Effector memory CD4-positive, alpha-beta T cell (primary cell): Measurements from ENCODE around the gene LRG1.
"Not testable (repeated sequence)": the region's sequence is repeated elsewhere in the genome, so short reads cannot be mapped to it uniquely, and the experiment has no call there.

ENCODE experiments used
- DNase-seq, 3 donors: peaks; one replicate each; pipeline ENCODE4 v3.0.0-alpha.2; 2020
- H3K27ac ChIP-seq: 2 replicates; pipeline ENCODE4 v1.7.0; 2013; ENCODE audit warnings: mild to moderate bottlenecking, low read length, moderate library complexity; ENCODE audit not compliant: insufficient read depth, poor library complexity, severe bottlenecking
- H3K27me3 ChIP-seq: replicated peaks from 2 replicates; pipeline ENCODE4 v1.7.0; 2013; ENCODE audit warnings: mild to moderate bottlenecking, low read length; ENCODE audit not compliant: insufficient read depth, control insufficient read depth, poor library complexity, severe bottlenecking
- H3K36me3 ChIP-seq: 2 replicates; pipeline ENCODE4 v1.7.0; 2013; ENCODE audit warnings: mild to moderate bottlenecking, low read length, moderate library complexity; ENCODE audit not compliant: control insufficient read depth, insufficient read depth
- H3K4me1 ChIP-seq: 2 replicates; pipeline ENCODE4 v1.7.0; 2013; ENCODE audit warnings: low read length, mild to moderate bottlenecking; ENCODE audit not compliant: control insufficient read depth, insufficient read depth, poor library complexity, severe bottlenecking
- H3K4me3 ChIP-seq: 2 replicates; pipeline ENCODE4 v1.7.0; 2013; ENCODE audit warnings: low read length, low read depth, mild to moderate bottlenecking; ENCODE audit not compliant: insufficient read depth, poor library complexity, severe bottlenecking
- H3K9me3 ChIP-seq: 2 replicates; pipeline ENCODE4 v1.7.0; 2013; ENCODE audit warnings: mild to moderate bottlenecking, low read length, moderate library complexity; ENCODE audit not compliant: control insufficient read depth

Gene LRG1

DNA sequence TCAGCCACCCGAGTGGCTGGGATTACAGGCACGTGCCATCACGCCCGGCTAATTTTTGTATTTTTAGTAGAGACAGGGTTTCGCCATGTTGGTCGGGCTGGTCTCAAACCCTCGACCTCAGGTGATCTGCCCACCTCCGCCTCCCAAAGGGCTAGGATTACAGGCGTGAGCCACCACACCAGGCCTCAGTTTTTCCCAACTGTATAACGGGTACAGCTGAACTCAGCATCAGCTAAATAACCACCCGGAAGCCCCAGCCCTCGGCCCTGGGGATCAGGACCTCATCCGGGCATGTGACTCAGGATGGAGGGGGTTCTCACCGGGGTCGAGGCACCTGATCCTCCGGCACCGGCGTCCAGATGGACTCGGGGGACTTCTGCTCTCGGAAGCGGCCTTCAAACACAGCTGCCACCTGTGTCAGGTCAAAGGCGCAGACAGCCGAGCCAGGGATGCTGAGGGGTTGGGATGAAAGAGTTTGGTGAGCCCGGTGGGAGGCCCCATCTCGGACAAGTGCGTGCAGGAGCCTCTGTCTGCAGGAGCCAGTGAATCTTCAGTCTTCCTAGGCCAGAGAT, 10.7 kb upstream of the LRG1 start:
- Histone ChIP-seq H3K9me3 (no peaks in the 10 kb centered on the region), H3K4me3 (no peak overlapping the region), H3K4me1 (no peaks in the 10 kb centered on the region), H3K27ac (no peak overlapping the region), H3K27me3 (no peaks in the 10 kb centered on the region), H3K36me3 (no peaks in the 10 kb centered on the region)
- DNase-seq, result no peak

GRCh38 chr19:4550018-4550417, 10.2 kb upstream of the LRG1 start:
- H3K4me1 ChIP-seq, result no peaks in the 10 kb centered on the region
- no peak for DNase-seq
- H3K27me3 ChIP-seq, result no peaks in the 10 kb centered on the region
- H3K36me3 ChIP-seq, result no peaks in the 10 kb centered on the region
- H3K4me3 ChIP-seq, result no peak overlapping the region
- H3K9me3 ChIP-seq, result no peaks in the 10 kb centered on the region
- H3K27ac ChIP-seq, result no peak overlapping the region

DNA sequence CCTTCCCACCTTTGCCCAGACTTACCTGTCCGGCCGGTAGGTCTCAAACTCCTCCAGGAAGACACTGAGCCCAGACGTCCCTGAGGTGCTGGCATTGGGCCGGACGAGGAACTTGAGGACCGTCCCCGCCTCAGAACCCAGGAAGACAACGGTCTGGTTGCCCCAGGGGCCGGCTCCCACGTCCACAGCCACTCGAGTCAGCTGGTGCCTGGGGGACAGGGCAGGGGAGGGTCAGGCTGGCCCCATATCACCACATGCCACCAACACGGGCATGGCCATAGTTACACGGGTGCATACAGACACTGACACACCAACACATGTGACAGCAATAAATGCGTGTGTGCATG, 8.4 kb upstream of the LRG1 start:
- Histone ChIP-seq H3K4me3 (no peak overlapping the region), H3K27me3 (no peaks in the 10 kb centered on the region), H3K27ac (no peak overlapping the region), H3K36me3 (no peaks in the 10 kb centered on the region), H3K4me1 (no peaks in the 10 kb centered on the region), H3K9me3 (no peaks in the 10 kb centered on the region)
- no peak for DNase-seq

DNA sequence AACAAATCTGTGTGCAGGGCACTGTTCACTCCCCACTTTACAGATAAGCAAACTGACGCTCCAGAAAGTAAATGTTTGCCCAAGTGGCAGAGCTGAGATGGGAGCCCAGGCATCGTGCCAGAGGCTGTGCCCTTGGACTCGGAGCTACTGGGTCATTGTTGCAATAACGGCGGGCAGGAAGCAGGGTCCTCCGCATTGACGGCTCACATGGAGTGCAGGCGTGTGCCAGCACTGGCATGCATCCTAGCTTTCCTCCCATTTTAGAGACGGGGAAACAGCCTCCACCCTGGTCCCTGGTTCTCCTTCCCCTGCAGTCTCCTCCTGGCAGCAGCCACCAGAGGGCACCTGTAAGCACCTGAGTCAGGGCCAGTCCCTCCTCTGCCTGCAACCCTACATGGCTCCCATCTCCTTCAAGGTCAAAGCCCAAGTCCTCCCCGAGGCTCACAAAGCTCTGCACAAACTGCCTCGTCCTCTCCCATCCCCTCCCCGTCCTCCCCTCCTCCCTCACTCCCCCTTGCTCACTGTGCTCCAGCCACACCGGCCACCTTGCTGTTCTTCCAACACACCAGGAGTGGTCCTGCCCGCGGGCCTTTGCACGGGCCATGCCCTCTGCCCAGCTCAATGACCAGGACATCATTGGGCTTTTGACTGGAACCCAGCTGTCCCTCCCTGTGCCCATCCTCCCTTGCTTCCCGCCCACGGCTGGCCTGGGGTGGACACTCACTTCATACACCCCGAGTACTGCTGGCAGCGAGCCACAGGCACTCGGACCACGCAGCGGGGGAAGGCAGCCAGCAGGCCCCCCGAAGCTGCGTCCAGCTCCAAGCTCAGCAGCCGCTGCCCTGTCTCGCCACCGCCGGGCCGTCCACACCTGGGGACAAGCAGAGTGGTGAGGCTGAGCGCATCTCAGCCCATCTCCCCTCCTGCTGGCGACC, 7.7 kb upstream of the LRG1 start:
- Histone ChIP-seq H3K4me1 (no peaks in the 10 kb centered on the region), H3K4me3 (no peak overlapping the region), H3K9me3 (no peaks in the 10 kb centered on the region), H3K27ac (no peak overlapping the region), H3K36me3 (no peaks in the 10 kb centered on the region), H3K27me3 (no peaks in the 10 kb centered on the region)
- DNase-seq, result no peak

- no peaks in the 10 kb centered on the region for H3K27me3 ChIP-seq
- DNase-seq, result no peak
- no peaks in the 10 kb centered on the region for H3K9me3 ChIP-seq
- no peaks in the 10 kb centered on the region for H3K36me3 ChIP-seq
- H3K4me1 ChIP-seq, result no peaks in the 10 kb centered on the region
- no peak overlapping the region for H3K27ac ChIP-seq
- H3K4me3 ChIP-seq, result no peak overlapping the region
Observed at GRCh38 chr19:4543842-4544647, 4.2 kb upstream of the LRG1 start.

DNA sequence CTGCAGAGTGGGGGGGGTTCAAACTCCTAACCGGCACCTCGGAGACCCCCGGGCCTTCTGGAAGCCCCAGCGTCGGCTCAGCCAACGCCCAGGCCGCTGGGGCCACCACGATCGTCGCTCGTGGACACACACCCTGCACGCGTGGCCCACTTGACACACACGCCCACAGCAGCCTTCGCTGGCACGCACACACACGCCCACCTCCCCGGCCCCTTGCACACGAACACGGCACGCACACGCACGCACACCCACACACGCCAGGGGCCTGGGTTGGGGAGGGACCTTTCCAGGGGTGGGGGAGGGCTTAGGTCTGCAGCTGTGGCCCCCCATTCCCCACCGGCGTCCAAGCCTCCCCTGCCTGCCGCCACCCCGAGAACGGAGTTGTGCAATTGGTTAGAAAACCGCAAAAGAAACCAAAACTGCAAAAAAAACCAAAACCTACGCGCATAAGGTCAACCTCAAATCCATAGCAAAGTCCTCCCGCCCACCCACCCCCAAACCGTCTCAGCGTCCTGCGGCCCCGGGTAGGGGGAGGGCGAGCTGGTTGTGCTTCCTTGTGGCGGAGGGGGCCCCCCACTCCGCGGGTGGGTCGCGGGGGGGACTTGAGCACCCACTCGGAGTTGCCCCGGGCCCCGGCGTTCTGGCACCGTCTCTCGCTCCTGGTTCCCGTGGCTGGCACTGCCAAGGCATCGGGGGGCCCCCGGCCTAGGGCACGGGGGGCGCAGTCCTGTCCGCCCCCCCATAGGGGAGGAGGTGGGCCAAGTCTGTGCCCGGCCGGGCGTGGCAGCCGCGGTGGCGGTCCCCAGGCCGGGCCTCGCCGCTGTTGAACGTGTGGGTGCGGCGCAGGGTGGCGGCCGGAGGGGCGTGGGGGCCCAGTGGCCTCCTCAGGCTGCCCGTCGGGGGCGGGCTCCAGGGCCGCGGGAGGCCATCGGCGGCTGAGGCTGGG, 3.3 kb upstream of the LRG1 start:
- H3K9me3 ChIP-seq, result no peaks in the 10 kb centered on the region
- H3K27ac ChIP-seq, result no peak overlapping the region
- H3K4me3 ChIP-seq, result no peak overlapping the region
- no peaks in the 10 kb centered on the region for H3K36me3 ChIP-seq
- no peaks in the 10 kb centered on the region for H3K27me3 ChIP-seq
- H3K4me1 ChIP-seq, result no peaks in the 10 kb centered on the region
- no peak for DNase-seq

- H3K9me3 ChIP-seq, H3K27ac ChIP-seq, H3K36me3 ChIP-seq, H3K27me3 ChIP-seq, H3K4me3 ChIP-seq, H3K4me1 ChIP-seq, DNase-seq: not testable (repeated sequence)
Observed at GRCh38 chr19:4541806-4542145, 1.9 kb upstream of the LRG1 start.

GRCh38 chr19:4541114-4541805, 1.4 kb upstream of the LRG1 start:
- no peak overlapping the region for H3K27ac ChIP-seq
- H3K36me3 ChIP-seq, result no peaks in the 10 kb centered on the region
- DNase-seq, result no peak
- H3K27me3 ChIP-seq, result no peaks in the 10 kb centered on the region
- no peak overlapping the region for H3K4me3 ChIP-seq
- no peaks in the 10 kb centered on the region for H3K9me3 ChIP-seq
- no peaks in the 10 kb centered on the region for H3K4me1 ChIP-seq

DNA sequence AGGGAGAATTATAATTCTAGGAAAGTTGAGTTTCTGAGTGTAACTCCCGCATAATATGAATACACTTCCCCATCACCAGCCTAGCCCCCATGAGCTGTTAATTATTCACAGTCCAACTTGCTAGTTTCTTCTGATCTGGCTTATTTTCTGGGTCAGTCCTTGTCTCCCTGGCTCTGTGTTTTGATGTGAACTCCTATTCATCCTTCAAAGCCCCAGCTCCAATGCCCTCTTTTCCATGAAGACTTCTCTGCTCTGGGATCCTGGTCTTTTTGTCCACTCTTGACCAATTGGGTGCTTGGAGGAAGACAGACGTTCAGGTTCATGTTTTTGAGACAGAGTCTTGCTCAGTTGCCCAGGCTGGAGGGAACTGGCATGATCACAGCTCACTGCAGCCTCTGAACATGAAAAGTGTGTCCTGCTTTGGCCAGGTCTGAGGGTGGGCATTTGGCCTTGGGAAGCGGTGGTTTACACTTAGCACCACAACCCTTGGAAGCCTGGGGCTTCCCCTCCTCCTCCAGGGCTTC, 605 bp downstream of the LRG1 start:
- Histone ChIP-seq H3K9me3 (no peaks in the 10 kb centered on the region), H3K36me3 (no peaks in the 10 kb centered on the region), H3K27ac (no peak overlapping the region), H3K27me3 (no peaks in the 10 kb centered on the region), H3K4me1 (peaks cover 4% of the 10 kb centered on the region), H3K4me3 (no peak overlapping the region)
- DNase-seq, result no peak
